ENCODE measurements around the gene PRSS2. TPM values are rescaled to one million over a fixed set of nuclear protein-coding genes. Genes with fewer than 3 reads are reported as not detected.
"Not testable (repeated sequence)": the region's sequence is repeated elsewhere in the genome, so short reads cannot be mapped to it uniquely, and the experiment has no call there.

The PRSS2 gene
- polyA plus RNA-seq, 3 donors, result not detected

DNA sequence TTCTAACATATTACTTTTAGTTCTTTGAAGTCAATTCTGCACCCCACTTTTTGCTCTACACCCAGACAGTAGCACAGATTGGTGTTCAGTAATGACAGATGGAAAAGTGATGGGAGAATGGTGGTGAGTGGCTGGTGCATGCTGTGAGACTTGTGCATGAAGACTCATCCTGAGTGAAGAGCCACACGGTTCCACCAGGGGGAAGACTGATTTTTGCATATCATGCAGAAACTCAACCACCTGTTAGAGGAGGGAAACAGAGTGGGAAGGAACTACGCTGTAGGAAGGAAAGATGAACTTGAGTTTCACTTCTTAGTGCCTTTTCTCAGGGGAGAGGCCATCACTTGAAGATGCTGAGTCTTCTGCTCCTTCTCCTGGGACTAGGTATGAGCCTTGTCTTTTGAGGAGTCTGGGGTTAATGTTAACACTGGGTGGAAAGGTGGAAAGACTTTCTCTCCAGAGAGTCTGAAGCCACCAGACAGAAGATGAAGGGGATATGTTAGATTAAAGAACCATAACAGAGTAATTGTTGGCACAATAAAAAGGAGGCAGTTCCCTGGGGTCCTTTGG, 30.8 kb upstream of the PRSS2 start:
- H3K27me3 ChIP-seq (ENCODE audit: control insufficient read depth in 2 of 2, insufficient read depth in 2 of 2, low read length in 2 of 2), result no peaks in the 10 kb centered on the region
- H3K79me2 ChIP-seq (ENCODE audit: insufficient read depth, low read length), result no peaks in the 10 kb centered on the region
- H2AFZ ChIP-seq (ENCODE audit: insufficient read depth, low read depth, low read length, poor library complexity, severe bottlenecking), result no peak overlapping the region
- H3K4me2 ChIP-seq (replicated peaks; ENCODE audit: extremely low read depth, low read length, poor library complexity, severe bottlenecking), result no peak overlapping the region
- no peak overlapping the region for H3K9ac ChIP-seq (ENCODE audit: insufficient read depth, low read length, poor library complexity, severe bottlenecking)
- intact Hi-C loops (cut with micrococcal nuclease), result no loop called here
- H3K4me1 ChIP-seq (ENCODE audit: control insufficient read depth in 1 of 2, insufficient read depth in 2 of 2, low read length in 2 of 2), result no peaks in the 10 kb centered on the region
- no peak overlapping the region for H3K4me3 ChIP-seq (replicated peaks in 1 of 3; ENCODE audit: low read depth in 2 of 3, low read length in 3 of 3)
- H3K9me3 ChIP-seq (replicated peaks in 1 of 2; ENCODE audit: control insufficient read depth in 1 of 2, insufficient read depth in 1 of 2, low read length in 2 of 2), result no peaks in the 10 kb centered on the region
- H4K20me1 ChIP-seq (ENCODE audit: insufficient read depth, low read length), result no peaks in the 10 kb centered on the region
- Mint-ChIP-seq H3K4me1 (peaks cover 3% of the 10 kb centered on the region), H3K9me3 (no peaks in the 10 kb centered on the region), H3K36me3 (no peaks in the 10 kb centered on the region), H3K27me3 (ENCODE audit: low read depth in 3 of 3) (no peaks in the 10 kb centered on the region), H3K4me3 (no peak overlapping the region), H3K27ac (no peak overlapping the region)
- no peak overlapping the region for H3K27ac ChIP-seq (ENCODE audit: low read depth in 1 of 2, low read length in 2 of 2)
- WGBS (ENCODE audit: insufficient coverage), result 17% methylated on average over 1 of the region's 2 CpGs
- no peaks in the 10 kb centered on the region for H3K36me3 ChIP-seq (replicated peaks in 1 of 2; ENCODE audit: control insufficient read depth in 1 of 2, insufficient read depth in 2 of 2, low read length in 2 of 2)
- no peak for DNase-seq
- TF ChIP-seq, protein P1, sequence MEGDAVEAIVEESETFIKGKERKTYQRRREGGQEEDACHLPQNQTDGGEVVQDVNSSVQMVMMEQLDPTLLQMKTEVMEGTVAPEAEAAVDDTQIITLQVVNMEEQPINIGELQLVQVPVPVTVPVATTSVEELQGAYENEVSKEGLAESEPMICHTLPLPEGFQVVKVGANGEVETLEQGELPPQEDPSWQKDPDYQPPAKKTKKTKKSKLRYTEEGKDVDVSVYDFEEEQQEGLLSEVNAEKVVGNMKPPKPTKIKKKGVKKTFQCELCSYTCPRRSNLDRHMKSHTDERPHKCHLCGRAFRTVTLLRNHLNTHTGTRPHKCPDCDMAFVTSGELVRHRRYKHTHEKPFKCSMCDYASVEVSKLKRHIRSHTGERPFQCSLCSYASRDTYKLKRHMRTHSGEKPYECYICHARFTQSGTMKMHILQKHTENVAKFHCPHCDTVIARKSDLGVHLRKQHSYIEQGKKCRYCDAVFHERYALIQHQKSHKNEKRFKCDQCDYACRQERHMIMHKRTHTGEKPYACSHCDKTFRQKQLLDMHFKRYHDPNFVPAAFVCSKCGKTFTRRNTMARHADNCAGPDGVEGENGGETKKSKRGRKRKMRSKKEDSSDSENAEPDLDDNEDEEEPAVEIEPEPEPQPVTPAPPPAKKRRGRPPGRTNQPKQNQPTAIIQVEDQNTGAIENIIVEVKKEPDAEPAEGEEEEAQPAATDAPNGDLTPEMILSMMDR (IDR thresholded peaks at IDR 0.05), result no peak

DNA sequence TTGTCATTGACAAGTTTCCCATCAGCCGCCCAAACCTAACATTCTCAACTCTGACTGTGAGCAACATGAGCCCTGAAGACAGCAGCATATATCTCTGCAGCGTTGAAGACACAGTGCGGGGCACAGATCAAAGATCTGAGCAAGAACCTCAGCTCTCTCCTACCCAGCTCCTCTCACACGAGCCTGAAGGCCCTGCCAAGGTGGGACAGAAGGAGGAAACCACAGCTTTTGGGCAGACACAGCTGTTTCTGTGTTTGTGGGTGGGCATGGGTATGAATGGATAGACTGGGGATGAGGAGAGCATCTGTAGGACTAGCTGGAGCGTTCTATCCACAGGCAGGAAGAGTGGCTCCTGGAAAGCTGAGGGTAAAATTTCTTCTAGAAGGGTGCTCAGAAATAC, 30.0 kb upstream of the PRSS2 start:
- H3K4me3 ChIP-seq (replicated peaks in 1 of 3; ENCODE audit: low read depth in 2 of 3, low read length in 3 of 3), result no peak overlapping the region
- H3K27me3 ChIP-seq (ENCODE audit: control insufficient read depth in 2 of 2, insufficient read depth in 2 of 2, low read length in 2 of 2), result no peaks in the 10 kb centered on the region
- H3K79me2 ChIP-seq (ENCODE audit: insufficient read depth, low read length), result no peaks in the 10 kb centered on the region
- no peak overlapping the region for H3K27ac Mint-ChIP-seq
- peak overlapping the region in 1 of 2 donors; percentile 20 for H3K4me3 Mint-ChIP-seq
- no peak overlapping the region for H2AFZ ChIP-seq (ENCODE audit: insufficient read depth, low read depth, low read length, poor library complexity, severe bottlenecking)
- TF ChIP-seq, protein P1 (IDR thresholded peaks at IDR 0.05), result no peak
- no peak overlapping the region for H3K27ac ChIP-seq (ENCODE audit: low read depth in 1 of 2, low read length in 2 of 2)
- WGBS (ENCODE audit: insufficient coverage), result 86% methylated on average over 1 of the region's 5 CpGs
- no peak overlapping the region for H3K4me2 ChIP-seq (replicated peaks; ENCODE audit: extremely low read depth, low read length, poor library complexity, severe bottlenecking)
- H3K4me1 ChIP-seq (ENCODE audit: control insufficient read depth in 1 of 2, insufficient read depth in 2 of 2, low read length in 2 of 2), result no peaks in the 10 kb centered on the region
- no peaks in the 10 kb centered on the region for H3K36me3 ChIP-seq (replicated peaks in 1 of 2; ENCODE audit: control insufficient read depth in 1 of 2, insufficient read depth in 2 of 2, low read length in 2 of 2)
- no peaks in the 10 kb centered on the region for H3K9me3 Mint-ChIP-seq
- no peaks in the 10 kb centered on the region for H3K27me3 Mint-ChIP-seq (ENCODE audit: low read depth in 3 of 3)
- H3K4me1 Mint-ChIP-seq, result peaks cover 10% of the 10 kb centered on the region
- no peaks in the 10 kb centered on the region for H3K9me3 ChIP-seq (replicated peaks in 1 of 2; ENCODE audit: control insufficient read depth in 1 of 2, insufficient read depth in 1 of 2, low read length in 2 of 2)
- DNase-seq, result no peak
- no peaks in the 10 kb centered on the region for H3K36me3 Mint-ChIP-seq
- no peak overlapping the region for H3K9ac ChIP-seq (ENCODE audit: insufficient read depth, low read length, poor library complexity, severe bottlenecking)
- H4K20me1 ChIP-seq (ENCODE audit: insufficient read depth, low read length), result no peaks in the 10 kb centered on the region
- intact Hi-C loops (cut with micrococcal nuclease), result no loop called here

DNA sequence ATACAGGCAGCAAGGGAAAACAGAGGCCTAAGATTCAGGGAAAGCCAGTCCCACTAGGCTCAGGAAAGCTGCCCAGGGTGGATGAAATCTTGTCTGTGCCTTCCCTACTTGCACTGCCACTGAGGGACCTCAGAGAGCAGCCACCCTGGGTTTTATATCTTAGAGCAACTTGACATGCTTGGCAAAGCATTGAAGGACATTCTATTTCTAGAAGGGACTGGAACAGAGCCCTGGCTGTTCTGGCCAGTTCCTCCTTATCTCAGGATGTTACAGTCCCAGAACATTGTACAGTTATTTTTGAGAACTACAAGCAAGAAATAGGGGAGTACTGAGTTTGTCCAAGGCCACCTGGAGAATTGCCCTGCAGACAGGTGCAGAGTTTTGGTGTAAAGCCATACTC, 28.8 kb upstream of the PRSS2 start:
- H3K9me3 ChIP-seq (replicated peaks in 1 of 2; ENCODE audit: control insufficient read depth in 1 of 2, insufficient read depth in 1 of 2, low read length in 2 of 2); intact Hi-C loops (cut with micrococcal nuclease); H4K20me1 ChIP-seq (ENCODE audit: insufficient read depth, low read length); H2AFZ ChIP-seq (ENCODE audit: insufficient read depth, low read depth, low read length, poor library complexity, severe bottlenecking); H3K36me3 Mint-ChIP-seq; H3K4me2 ChIP-seq (replicated peaks; ENCODE audit: extremely low read depth, low read length, poor library complexity, severe bottlenecking); H3K4me3 Mint-ChIP-seq; DNase-seq; H3K9ac ChIP-seq (ENCODE audit: insufficient read depth, low read length, poor library complexity, severe bottlenecking); H3K9me3 Mint-ChIP-seq; H3K27ac ChIP-seq (ENCODE audit: low read depth in 1 of 2, low read length in 2 of 2); H3K4me3 ChIP-seq (replicated peaks in 1 of 3; ENCODE audit: low read depth in 2 of 3, low read length in 3 of 3); H3K4me1 ChIP-seq (ENCODE audit: control insufficient read depth in 1 of 2, insufficient read depth in 2 of 2, low read length in 2 of 2); H3K27me3 Mint-ChIP-seq (ENCODE audit: low read depth in 3 of 3); H3K79me2 ChIP-seq (ENCODE audit: insufficient read depth, low read length); H3K27me3 ChIP-seq (ENCODE audit: control insufficient read depth in 2 of 2, insufficient read depth in 2 of 2, low read length in 2 of 2); H3K27ac Mint-ChIP-seq; H3K36me3 ChIP-seq (replicated peaks in 1 of 2; ENCODE audit: control insufficient read depth in 1 of 2, insufficient read depth in 2 of 2, low read length in 2 of 2): not testable (repeated sequence)
- H3K4me1 Mint-ChIP-seq, result peaks cover 17% of the 10 kb centered on the region
